Keratinocyte (primary cell): ENCODE results near the gene VIPR1. TPM values are rescaled to one million over a fixed set of nuclear protein-coding genes. Genes with fewer than 3 reads are reported as not detected.

Experiments used
- DNase-seq: peaks from one replicate; pipeline ENCODE4 v3.0.0-alpha.2; 2011; ENCODE audit warnings: low read depth, missing footprints, low spot score
- FAIRE-seq: peaks from 2 replicates; lab custom pipeline; 2011; peaks lifted over from hg19 to GRCh38; lab: Jason Lieb, UNC
- H2AFZ ChIP-seq: 2 replicates; pipeline ENCODE4 v1.6.0; 2012; ENCODE audit warnings: low read length, control low read depth, inconsistent platforms; ENCODE audit not compliant: control insufficient read depth
- H3K27ac ChIP-seq: 2 replicates; pipeline ENCODE4 v1.5.1; 2011; ENCODE audit warnings: low read length; ENCODE audit not compliant: control insufficient read depth, insufficient read depth
- H3K27me3 ChIP-seq: 3 replicates; pipeline ENCODE4 v1.6.0; 2011; ENCODE audit warnings: low read length; ENCODE audit not compliant: control insufficient read depth, insufficient read depth; ENCODE audit errors: extremely low read depth
- H3K36me3 ChIP-seq, 2 experiments: 2 replicates in 1 of 2; 3 replicates in 1 of 2; pipeline ENCODE4 v1.5.1; 2011; ENCODE audit warnings: low read length in 2 of 2, mild to moderate bottlenecking in 1 of 2; ENCODE audit not compliant: control insufficient read depth in 2 of 2, insufficient read depth in 2 of 2; ENCODE audit errors: extremely low read depth in 1 of 2
- H3K4me1 ChIP-seq: 3 replicates; pipeline ENCODE4 v1.5.1; 2011; ENCODE audit warnings: low read length; ENCODE audit not compliant: control insufficient read depth, insufficient read depth; ENCODE audit errors: extremely low read depth
- H3K4me2 ChIP-seq: 3 replicates; pipeline ENCODE4 v1.6.0; 2011; ENCODE audit warnings: low read depth, low read length; ENCODE audit not compliant: control insufficient read depth, insufficient read depth; ENCODE audit errors: extremely low read depth
- H3K4me3 ChIP-seq, 3 experiments: fragments of 200-600 bp in 1 of 3; sonication (generic) in 1 of 3; 2 replicates in 2 of 3; 3 replicates in 1 of 3; pipeline ENCODE4 v1.5.1; 2011 to 2016; ENCODE audit warnings: low read length in 3 of 3, mild to moderate bottlenecking in 3 of 3, control low read depth in 2 of 3, inconsistent platforms in 1 of 3, low read depth in 1 of 3, mixed read lengths in 1 of 3, mixed run types in 1 of 3, moderate library complexity in 1 of 3; ENCODE audit not compliant: control insufficient read depth in 2 of 3, insufficient read depth in 2 of 3; ENCODE audit errors: extremely low read depth in 1 of 3
- H3K79me2 ChIP-seq: 2 replicates; pipeline ENCODE4 v1.6.0; 2012; ENCODE audit warnings: low read length; ENCODE audit not compliant: control insufficient read depth, insufficient read depth
- H3K9ac ChIP-seq: 3 replicates; pipeline ENCODE4 v1.6.0; 2011; ENCODE audit warnings: low read length; ENCODE audit not compliant: control insufficient read depth, insufficient read depth; ENCODE audit errors: extremely low read depth
- H3K9me1 ChIP-seq: 3 replicates; pipeline ENCODE4 v1.6.0; 2011; ENCODE audit warnings: low read length; ENCODE audit not compliant: control insufficient read depth, insufficient read depth; ENCODE audit errors: extremely low read depth
- H3K9me3 ChIP-seq: 2 replicates; pipeline ENCODE4 v1.5.1; 2012; ENCODE audit warnings: low read depth, low read length; ENCODE audit not compliant: control insufficient read depth
- H4K20me1 ChIP-seq: 3 replicates; pipeline ENCODE4 v1.6.0; 2011; ENCODE audit warnings: low read length; ENCODE audit not compliant: control insufficient read depth, insufficient read depth; ENCODE audit errors: extremely low read depth
- CTCF ChIP-seq, 3 experiments: IDR thresholded peaks in 1 of 3; conservative IDR thresholded peaks in 1 of 3; optimal IDR thresholded peaks in 1 of 3; 2 replicates in 2 of 3; 3 replicates in 1 of 3; pipeline versions ENCODE3 to v1.5.1; 2011; ENCODE audit warnings: low read length in 3 of 3, mild to moderate bottlenecking in 3 of 3, moderate library complexity in 2 of 3, control low read depth in 1 of 3, inconsistent platforms in 1 of 3; ENCODE audit not compliant: insufficient read depth in 2 of 3; ENCODE audit errors: extremely low read depth in 1 of 3
- EZH2 ChIP-seq: IDR thresholded peaks from one replicate; pipeline ENCODE4 v1.6.1; 2012; ENCODE audit warnings: inconsistent platforms, mild to moderate bottlenecking, low read length, moderate library complexity
- dilution Hi-C: fragments of 300-500 bp; cut with MboI; formaldehyde crosslinking; loops from one replicate; pipeline ENCODE4 v1.7.0; 2020; ENCODE audit warnings: low sequenced_read_pairs; ENCODE audit not compliant: extremely low pct_ligation_motif_present
- polyA plus RNA-seq, 5 experiments: library from polyadenylated mRNA; depleted of rRNA in 3 of 5; stranded (reverse) in 3 of 5; stranded (forward) in 1 of 5; unstranded in 1 of 5; fragments of >200 nt; gene quantifications; 1 replicate in 1 of 5; 2 replicates in 3 of 5; 3 replicates in 1 of 5; pipeline versions ENCODE4 v1.2.1 to v1.2.3, GENCODE V29; 2011 to 2012; ENCODE audit warnings: missing spikeins in 2 of 5, low read depth in 1 of 5, low replicate concordance in 1 of 5

VIPR1 gene
- polyA plus RNA-seq, 1 donor (not counting 4 experiments of a cell fraction or from before 2014, with no cell fraction given): 4.5 TPM

DNA sequence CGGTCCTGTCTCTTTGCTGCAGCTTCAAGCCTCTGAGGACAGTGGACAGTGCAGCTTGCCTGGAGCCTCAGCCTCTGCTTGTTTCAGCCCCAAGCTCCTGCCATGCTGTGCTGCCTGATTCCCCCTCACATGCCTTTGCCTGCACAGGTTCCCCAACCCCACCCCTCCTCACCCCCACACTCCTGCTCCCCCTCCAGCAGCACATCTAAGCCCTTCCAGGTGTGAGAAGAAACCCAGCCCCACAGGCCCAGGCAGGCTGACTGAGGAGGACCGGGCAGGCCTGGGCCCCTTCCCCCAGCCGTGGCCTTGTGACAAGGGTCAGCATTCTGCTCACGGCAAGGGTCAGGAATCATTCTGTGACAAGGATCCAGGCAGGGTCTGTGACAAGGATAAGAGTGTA lies 22.8 kb downstream of the VIPR1 start:
- FAIRE-seq (no peak), DNase-seq (no peak)
- Histone ChIP-seq H2AFZ (no peak overlapping the region), H3K27ac (no peak overlapping the region), H3K9me3 (no peaks in the 10 kb centered on the region), H3K4me1 (peaks cover 2% of the 10 kb centered on the region), H3K4me3 (no peak overlapping the region), H3K9ac (no peak overlapping the region), H3K27me3 (no peaks in the 10 kb centered on the region), H4K20me1 (no peaks in the 10 kb centered on the region), H3K79me2 (no peaks in the 10 kb centered on the region), H3K4me2 (no peak overlapping the region), H3K36me3 (no peaks in the 10 kb centered on the region), H3K9me1 (no peaks in the 10 kb centered on the region)
- dilution Hi-C loops: no loop called here
- TF ChIP-seq EZH2 (no peak), CTCF (optimal IDR thresholded peaks at IDR 0.05 in 1 of 3, IDR thresholded peaks at IDR 0.05 in 1 of 3, conservative IDR thresholded peaks at IDR 0.05 in 1 of 3; ENCODE audit: extremely low read depth in 1 of 3, insufficient read depth in 2 of 3, low read length in 3 of 3) (no peak)

- dilution Hi-C loops: no loop called here
- H3K9ac ChIP-seq: no peak overlapping the region
- H3K4me3 ChIP-seq: no peak overlapping the region
- H3K36me3 ChIP-seq: no peaks in the 10 kb centered on the region
- FAIRE-seq: no peak
- TF ChIP-seq CTCF (optimal IDR thresholded peaks at IDR 0.05 in 1 of 3, IDR thresholded peaks at IDR 0.05 in 1 of 3, conservative IDR thresholded peaks at IDR 0.05 in 1 of 3; ENCODE audit: extremely low read depth in 1 of 3, insufficient read depth in 2 of 3, low read length in 3 of 3) (no peak), EZH2 (no peak)
- no peaks in the 10 kb centered on the region for H4K20me1 ChIP-seq
- no peaks in the 10 kb centered on the region for H3K4me1 ChIP-seq
- H3K9me1 ChIP-seq: no peaks in the 10 kb centered on the region
- no peak overlapping the region for H2AFZ ChIP-seq
- DNase-seq: no peak
- H3K27me3 ChIP-seq: no peaks in the 10 kb centered on the region
- H3K27ac ChIP-seq: no peak overlapping the region
- H3K4me2 ChIP-seq: no peak overlapping the region
- no peaks in the 10 kb centered on the region for H3K79me2 ChIP-seq
- no peaks in the 10 kb centered on the region for H3K9me3 ChIP-seq
Observed at GRCh38 chr3:42525736-42526345, 23.4 kb downstream of the VIPR1 start.
